Immature natural killer cell (primary cell): Measurements from ENCODE around the gene SLC29A3. TPM values are rescaled to one million over a fixed set of nuclear protein-coding genes. Genes with fewer than 3 reads are reported as not detected.

Experiments used
- DNase-seq, 3 donors: peaks; one replicate each; pipeline ENCODE4 v3.0.0; 2022; ENCODE audit warnings: mixed read lengths in 1 of 3
- H3K27ac Mint-ChIP-seq, 6 donors: one replicate each; pipeline ENCODE4 v1.8.0; 2020; ENCODE audit warnings: mixed read lengths in 6 of 6, mild to moderate bottlenecking in 5 of 6, inconsistent platforms in 4 of 6, moderate library complexity in 3 of 6
- H3K27me3 Mint-ChIP-seq, 3 donors: one replicate each; pipeline ENCODE4 v1.8.0; 2020 to 2021; ENCODE audit warnings: low read depth in 3 of 3, mild to moderate bottlenecking in 3 of 3, mixed read lengths in 3 of 3, moderate library complexity in 3 of 3, inconsistent platforms in 1 of 3
- H3K36me3 Mint-ChIP-seq, 3 donors: one replicate each; pipeline ENCODE4 v1.8.0; 2020; ENCODE audit warnings: mixed read lengths in 3 of 3, inconsistent platforms in 2 of 3, mild to moderate bottlenecking in 2 of 3
- H3K4me1 Mint-ChIP-seq, 2 donors: one replicate each; pipeline ENCODE4 v1.8.0; 2020; ENCODE audit warnings: inconsistent platforms in 2 of 2, mild to moderate bottlenecking in 2 of 2, mixed read lengths in 2 of 2, moderate library complexity in 1 of 2
- H3K4me3 Mint-ChIP-seq, 5 donors: one replicate each; pipeline ENCODE4 v1.8.0; 2020; ENCODE audit warnings: mild to moderate bottlenecking in 5 of 5, mixed read lengths in 5 of 5, inconsistent platforms in 3 of 5, moderate library complexity in 3 of 5
- H3K9me3 Mint-ChIP-seq, 6 donors: one replicate each; pipeline ENCODE4 v1.8.0; 2020; ENCODE audit warnings: mild to moderate bottlenecking in 6 of 6, mixed read lengths in 6 of 6, inconsistent platforms in 4 of 6, moderate library complexity in 3 of 6
- polyA plus RNA-seq, 3 donors: library from polyadenylated mRNA; unstranded; fragments of 300-500 nt; fragmentation: Illumina TruSeq; gene quantifications; one replicate each; pipeline ENCODE4 v1.2.3, GENCODE V29; 2021

The SLC29A3 gene
- polyA plus RNA-seq, 3 donors from 2014 or later: 7.9 to 12.8 (median 11.7) TPM

- Mint-ChIP-seq H3K36me3 (no peaks in the 10 kb centered on the region), H3K9me3 (no peaks in the 10 kb centered on the region), H3K27ac (no peak overlapping the region), H3K4me3 (peak overlapping the region in 1 of 5 donors; percentile 20), H3K4me1 (peaks cover 11 to 12% of the 10 kb centered on the region in 2 donors), H3K27me3 (peaks cover 2 to 10% (median 5%) of the 10 kb centered on the region in 3 donors)
- peak; percentile 37 to 54 (median 52) for DNase-seq
Observed at GRCh38 chr10:71314028-71314693, 4.9 kb upstream of the SLC29A3 start.

- Mint-ChIP-seq H3K4me1 (peaks cover 15% of the 10 kb centered on the region in 2 donors), H3K27me3 (peaks cover 2 to 9% (median 5%) of the 10 kb centered on the region in 3 donors), H3K9me3 (no peaks in the 10 kb centered on the region), H3K4me3 (no peak overlapping the region), H3K36me3 (no peaks in the 10 kb centered on the region), H3K27ac (no peak overlapping the region)
- no peak for DNase-seq
Observed at GRCh38 chr10:71314694-71315225, 4.3 kb upstream of the SLC29A3 start.

GRCh38 chr10:71316056-71316785 lies 2.8 kb upstream of the SLC29A3 start:
- Mint-ChIP-seq H3K4me1 (peaks cover 19 to 24% of the 10 kb centered on the region in 2 donors), H3K27ac (no peak overlapping the region), H3K36me3 (no peaks in the 10 kb centered on the region), H3K4me3 (no peak overlapping the region), H3K27me3 (peaks cover 2 to 5% (median 5%) of the 10 kb centered on the region in 3 donors), H3K9me3 (no peaks in the 10 kb centered on the region)
- DNase-seq: no peak

- no peak overlapping the region for H3K4me3 Mint-ChIP-seq
- H3K27ac Mint-ChIP-seq: no peak overlapping the region
- DNase-seq: no peak
- no peaks in the 10 kb centered on the region for H3K9me3 Mint-ChIP-seq
- no peaks in the 10 kb centered on the region for H3K36me3 Mint-ChIP-seq
- peaks cover 19 to 24% of the 10 kb centered on the region in 2 donors for H3K4me1 Mint-ChIP-seq
- peaks cover 2 to 5% (median 5%) of the 10 kb centered on the region in 3 donors for H3K27me3 Mint-ChIP-seq
Observed at GRCh38 chr10:71316786-71317160, 2.3 kb upstream of the SLC29A3 start.

- Mint-ChIP-seq H3K4me3 (peak overlapping the region; percentile 38 to 93 (median 52)), H3K27ac (peak overlapping the region in 1 of 6 donors; percentile 60), H3K9me3 (no peaks in the 10 kb centered on the region), H3K27me3 (peaks cover 3 to 5% (median 5%) of the 10 kb centered on the region in 3 donors), H3K36me3 (peaks cover 0 to under 1% (median under 1%) of the 10 kb centered on the region in 3 donors), H3K4me1 (peaks cover 19 to 24% of the 10 kb centered on the region in 2 donors)
- DNase-seq: no peak
Observed at GRCh38 chr10:71317739-71318138, 1.3 kb upstream of the SLC29A3 start.

- no peak for DNase-seq
- H3K4me1 Mint-ChIP-seq: peaks cover 24 to 34% of the 10 kb centered on the region in 2 donors
- peaks cover 13 to 22% (median 16%) of the 10 kb centered on the region in 3 donors for H3K36me3 Mint-ChIP-seq
- peak overlapping the region; percentile 92 to 95 (median 93) for H3K4me3 Mint-ChIP-seq
- peak overlapping the region; percentile 57 to 90 (median 76) for H3K27ac Mint-ChIP-seq
- H3K9me3 Mint-ChIP-seq: no peaks in the 10 kb centered on the region
- peaks cover 0 to 3% (median 3%) of the 10 kb centered on the region in 3 donors for H3K27me3 Mint-ChIP-seq
Observed at GRCh38 chr10:71319800-71320392, 837 bp downstream of the SLC29A3 start.

- no peak for DNase-seq
- H3K36me3 Mint-ChIP-seq: peaks cover 13 to 22% (median 16%) of the 10 kb centered on the region in 3 donors
- peak overlapping the region in 2 of 6 donors; percentile 51 to 72 for H3K27ac Mint-ChIP-seq
- peaks cover 0 to 3% (median 3%) of the 10 kb centered on the region in 3 donors for H3K27me3 Mint-ChIP-seq
- H3K9me3 Mint-ChIP-seq: no peaks in the 10 kb centered on the region
- peak overlapping the region; percentile 92 to 95 (median 93) for H3K4me3 Mint-ChIP-seq
- peaks cover 24 to 34% of the 10 kb centered on the region in 2 donors for H3K4me1 Mint-ChIP-seq
Observed at GRCh38 chr10:71320592-71320991, 1.5 kb downstream of the SLC29A3 start.

GRCh38 chr10:71321386-71321785 lies 2.3 kb downstream of the SLC29A3 start:
- no peak overlapping the region for H3K27ac Mint-ChIP-seq

GRCh38 chr10:71323407-71323806 lies 4.3 kb downstream of the SLC29A3 start:
- DNase-seq: peak in 2 of 3 donors; percentile 11 to 12
- Mint-ChIP-seq H3K27ac (no peak overlapping the region), H3K27me3 (peaks cover 0 to 3% (median 3%) of the 10 kb centered on the region in 3 donors), H3K9me3 (no peaks in the 10 kb centered on the region), H3K4me3 (no peak overlapping the region), H3K36me3 (peaks cover 16 to 28% (median 18%) of the 10 kb centered on the region in 3 donors), H3K4me1 (peaks cover 20 to 33% of the 10 kb centered on the region in 2 donors)

More at GRCh38 chr10:71321386-71321785, 2.3 kb downstream of the SLC29A3 start:
- Mint-ChIP-seq H3K4me3 (no peak overlapping the region), H3K9me3 (no peaks in the 10 kb centered on the region), H3K36me3 (peaks cover 13 to 22% (median 16%) of the 10 kb centered on the region in 3 donors), H3K27me3 (peaks cover 0 to 3% (median 3%) of the 10 kb centered on the region in 3 donors), H3K4me1 (peaks cover 24 to 34% of the 10 kb centered on the region in 2 donors)
- DNase-seq: no peak

GRCh38 chr10:71324743-71325142 lies 5.7 kb downstream of the SLC29A3 start:
- H3K36me3 Mint-ChIP-seq: peaks cover 16 to 31% (median 18%) of the 10 kb centered on the region in 3 donors
- H3K4me1 Mint-ChIP-seq: peaks cover 11 to 24% of the 10 kb centered on the region in 2 donors

GRCh38 chr10:71325267-71325666 lies 6.2 kb downstream of the SLC29A3 start:
- DNase-seq: no peak
- Mint-ChIP-seq H3K4me3 (no peak overlapping the region), H3K36me3 (peaks cover 16 to 31% (median 18%) of the 10 kb centered on the region in 3 donors), H3K27ac (no peak overlapping the region), H3K4me1 (peaks cover 9 to 19% of the 10 kb centered on the region in 2 donors), H3K27me3 (peaks cover 0 to 3% (median 0%) of the 10 kb centered on the region in 3 donors), H3K9me3 (no peaks in the 10 kb centered on the region)

More at GRCh38 chr10:71324743-71325142, 5.7 kb downstream of the SLC29A3 start:
- DNase-seq: no peak
- Mint-ChIP-seq H3K27ac (no peak overlapping the region), H3K9me3 (no peaks in the 10 kb centered on the region), H3K27me3 (peaks cover 0 to 3% (median 0%) of the 10 kb centered on the region in 3 donors), H3K4me3 (no peak overlapping the region)

- Mint-ChIP-seq H3K27me3 (peaks cover 0 to 5% (median 0%) of the 10 kb centered on the region in 3 donors), H3K27ac (no peak overlapping the region), H3K9me3 (no peaks in the 10 kb centered on the region), H3K36me3 (peaks cover 16 to 37% (median 18%) of the 10 kb centered on the region in 3 donors), H3K4me1 (peaks cover 7 to 15% of the 10 kb centered on the region in 2 donors), H3K4me3 (no peak overlapping the region)
- no peak for DNase-seq
Observed at GRCh38 chr10:71326464-71326881, 7.4 kb downstream of the SLC29A3 start.

- Mint-ChIP-seq H3K4me3 (no peak overlapping the region), H3K4me1 (peaks cover 3 to 5% of the 10 kb centered on the region in 2 donors), H3K27me3 (peaks cover 0 to 3% (median 2%) of the 10 kb centered on the region in 3 donors), H3K9me3 (no peaks in the 10 kb centered on the region), H3K36me3 (peaks cover 0 to 18% (median 9%) of the 10 kb centered on the region in 3 donors), H3K27ac (no peak overlapping the region)
- no peak for DNase-seq
Observed at GRCh38 chr10:71330789-71331404, 11.8 kb downstream of the SLC29A3 start.
